GM23338 (cell line): ENCODE data around the gene C11orf98. TPM values are rescaled to one million over a fixed set of nuclear protein-coding genes. Genes with fewer than 3 reads are reported as not detected.

Experiments used
- ATAC-seq: fragments of 200-7000 bp; cut with Tn5 transposase; 3 replicates; pipeline ENCODE4 v1.9.1; 2020
- DNase-seq: peaks from one replicate; pipeline ENCODE4 v3.0.0-alpha.2; 2015; ENCODE audit warnings: low spot score
- H2AFZ ChIP-seq: fragments of 200-600 bp; sonication (generic); 2 replicates; pipeline ENCODE4 v1.8.0; 2016; ENCODE audit warnings: antibody characterized with exemption, mild to moderate bottlenecking, moderate library complexity
- H3F3A ChIP-seq: fragments of 200-600 bp; sonication (generic); replicated peaks from 2 replicates; pipeline ENCODE4 v1.8.0; 2017; ENCODE audit warnings: antibody characterized with exemption, mixed run types, low read depth
- H3K27ac ChIP-seq: fragments of 200-600 bp; sonication (generic); 2 replicates; pipeline ENCODE4 v1.6.1; 2016; ENCODE audit warnings: low read depth
- H3K27me3 ChIP-seq: fragments of 200-600 bp; sonication (generic); 2 replicates; pipeline ENCODE4 v1.8.0; 2016; ENCODE audit warnings: mild to moderate bottlenecking, mixed run types, moderate library complexity; ENCODE audit not compliant: insufficient read depth
- H3K36me3 ChIP-seq: fragments of 200-600 bp; sonication (generic); 2 replicates; pipeline ENCODE4 v1.8.0; 2016; ENCODE audit warnings: mild to moderate bottlenecking; ENCODE audit not compliant: insufficient read depth
- H3K4me1 ChIP-seq: fragments of 200-600 bp; sonication (generic); 2 replicates; pipeline ENCODE4 v1.8.0; 2016; ENCODE audit warnings: mild to moderate bottlenecking, moderate library complexity; ENCODE audit not compliant: insufficient read depth
- H3K4me2 ChIP-seq: fragments of 200-600 bp; sonication (generic); 2 replicates; pipeline ENCODE4 v1.7.1; 2017; ENCODE audit warnings: mixed run types
- H3K4me3 ChIP-seq: fragments of 200-600 bp; sonication (generic); 2 replicates; pipeline ENCODE4 v1.6.1; 2016; ENCODE audit warnings: mixed run types
- H3K79me2 ChIP-seq: fragments of 200-600 bp; sonication (generic); replicated peaks from 2 replicates; pipeline ENCODE4 v1.8.0; 2017; ENCODE audit warnings: mild to moderate bottlenecking; ENCODE audit not compliant: insufficient read depth
- H3K9me2 ChIP-seq: fragments of 200-600 bp; sonication (generic); 2 replicates; pipeline ENCODE4 v1.8.0; 2017; ENCODE audit not compliant: insufficient read depth
- H4K20me1 ChIP-seq: fragments of 200-600 bp; sonication (generic); replicated peaks from 2 replicates; pipeline ENCODE4 v1.8.0; 2017; ENCODE audit warnings: mild to moderate bottlenecking; ENCODE audit not compliant: insufficient read depth
- H3K27ac Mint-ChIP-seq: 2 replicates; pipeline ENCODE4 v1.8.0; 2020; ENCODE audit warnings: inconsistent platforms, mild to moderate bottlenecking, moderate library complexity, mixed read lengths
- H3K27me3 Mint-ChIP-seq: 3 replicates; pipeline ENCODE4 v1.8.0; 2022; ENCODE audit warnings: low read depth, mild to moderate bottlenecking, moderate library complexity, mixed read lengths, inconsistent platforms; ENCODE audit not compliant: insufficient read depth, poor library complexity
- H3K36me3 Mint-ChIP-seq: 3 replicates; pipeline ENCODE4 v1.8.0; 2021; ENCODE audit warnings: low read depth, mild to moderate bottlenecking, inconsistent platforms, moderate library complexity, mixed read lengths
- H3K4me1 Mint-ChIP-seq: 3 replicates; pipeline ENCODE4 v1.8.0; 2020; ENCODE audit warnings: mild to moderate bottlenecking, inconsistent platforms, mixed read lengths
- H3K4me3 Mint-ChIP-seq: 3 replicates; pipeline ENCODE4 v1.8.0; 2021; ENCODE audit warnings: moderate library complexity, mild to moderate bottlenecking, inconsistent platforms, mixed read lengths
- H3K9me3 Mint-ChIP-seq: 3 replicates; pipeline ENCODE4 v1.8.0; 2020; ENCODE audit warnings: moderate library complexity, mild to moderate bottlenecking, inconsistent platforms, mixed read lengths
- CREB1 ChIP-seq: fragments of 250-450 bp; sonication (Bioruptor Pico); IDR thresholded peaks from 2 replicates; pipeline ENCODE4 v1.5.0; 2020; ENCODE audit warnings: low read depth, mild to moderate bottlenecking, moderate library complexity
- EZH2phosphoT487 ChIP-seq: fragments of 200-600 bp; sonication (generic); IDR thresholded peaks from one replicate; pipeline ENCODE4 v1.8.1; 2018; ENCODE audit warnings: antibody characterized with exemption; ENCODE audit not compliant: unreplicated experiment
- JUNB ChIP-seq: IDR thresholded peaks from one replicate; pipeline ENCODE4 v1.6.1; 2016; ENCODE audit warnings: antibody characterized with exemption; ENCODE audit not compliant: unreplicated experiment
- NANOG ChIP-seq: IDR thresholded peaks from 2 replicates; pipeline ENCODE4 v1.6.1; 2016; ENCODE audit warnings: antibody characterized with exemption, borderline replicate concordance
- POLR2AphosphoS5 ChIP-seq: IDR thresholded peaks from 2 replicates; pipeline ENCODE4 v1.6.1; 2016; ENCODE audit warnings: antibody characterized with exemption, low read depth
- STAT1 ChIP-seq: IDR thresholded peaks from one replicate; pipeline ENCODE4 v1.6.1; 2016; ENCODE audit warnings: antibody characterized with exemption; ENCODE audit not compliant: unreplicated experiment
- ZNF114 ChIP-seq: fragments of 250-450 bp; sonication (Bioruptor Pico); IDR thresholded peaks from 2 replicates; pipeline ENCODE4 v1.5.0; 2020; ENCODE audit warnings: mild to moderate bottlenecking, moderate library complexity
- ZNF331 ChIP-seq: fragments of 250-450 bp; sonication (Bioruptor Pico); IDR thresholded peaks from 2 replicates; pipeline ENCODE4 v1.5.0; 2020; ENCODE audit warnings: low read depth, mild to moderate bottlenecking, moderate library complexity
- polyA plus RNA-seq: library from polyadenylated mRNA; unstranded; fragments of >200 nt; fragmentation: Nextera tagmentation; extraction: Ambion mirVana; gene quantifications from 2 replicates; pipeline ENCODE4 v1.2.1, GENCODE V29; 2016
- total RNA-seq: library from RNA; depleted of rRNA; stranded (reverse); fragments of >200 nt; shearing (Covaris generic); gene quantifications from 2 replicates; pipeline ENCODE4 v1.2.3, GENCODE V29; 2014
- TF ChIP-seq, protein P1 (sequence below): IDR thresholded peaks from 2 replicates; pipeline ENCODE4 v1.6.1; 2016; ENCODE audit warnings: antibody characterized with exemption
- TF ChIP-seq, protein P2 (sequence below): IDR thresholded peaks from one replicate; pipeline ENCODE4 v1.6.1; 2018; ENCODE audit warnings: antibody characterized with exemption; ENCODE audit not compliant: unreplicated experiment
- TF ChIP-seq, protein P3 (sequence below): fragments of 250-450 bp; sonication (Bioruptor Pico); IDR thresholded peaks from 2 replicates; pipeline ENCODE4 v1.5.0; 2020; ENCODE audit warnings: mild to moderate bottlenecking, moderate library complexity

Gene C11orf98
- total and polyA plus RNA-seq, 2 experiments from 2014 or later: 132 to 479 TPM

DNA sequence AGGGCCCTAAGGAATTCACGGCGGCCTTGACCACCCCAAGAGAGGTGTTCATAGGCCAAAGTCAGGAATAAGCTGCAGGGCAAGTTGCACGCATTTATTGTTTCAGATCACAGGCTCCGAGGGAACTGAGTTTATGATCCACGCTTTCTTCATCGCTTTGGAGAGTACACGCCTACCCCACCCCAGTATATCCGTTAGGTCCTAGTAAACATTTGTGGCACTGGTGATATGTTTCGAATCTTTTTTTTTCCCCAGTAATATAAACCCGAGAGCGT is 19.4 kb downstream of the C11orf98 start (continued):
- TF ChIP-seq, protein P1, sequence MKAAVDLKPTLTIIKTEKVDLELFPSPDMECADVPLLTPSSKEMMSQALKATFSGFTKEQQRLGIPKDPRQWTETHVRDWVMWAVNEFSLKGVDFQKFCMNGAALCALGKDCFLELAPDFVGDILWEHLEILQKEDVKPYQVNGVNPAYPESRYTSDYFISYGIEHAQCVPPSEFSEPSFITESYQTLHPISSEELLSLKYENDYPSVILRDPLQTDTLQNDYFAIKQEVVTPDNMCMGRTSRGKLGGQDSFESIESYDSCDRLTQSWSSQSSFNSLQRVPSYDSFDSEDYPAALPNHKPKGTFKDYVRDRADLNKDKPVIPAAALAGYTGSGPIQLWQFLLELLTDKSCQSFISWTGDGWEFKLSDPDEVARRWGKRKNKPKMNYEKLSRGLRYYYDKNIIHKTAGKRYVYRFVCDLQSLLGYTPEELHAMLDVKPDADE: no peak
- TF ChIP-seq CREB1 (CRISPR knock-in tag) (no peak), JUNB (no peak)

DNA sequence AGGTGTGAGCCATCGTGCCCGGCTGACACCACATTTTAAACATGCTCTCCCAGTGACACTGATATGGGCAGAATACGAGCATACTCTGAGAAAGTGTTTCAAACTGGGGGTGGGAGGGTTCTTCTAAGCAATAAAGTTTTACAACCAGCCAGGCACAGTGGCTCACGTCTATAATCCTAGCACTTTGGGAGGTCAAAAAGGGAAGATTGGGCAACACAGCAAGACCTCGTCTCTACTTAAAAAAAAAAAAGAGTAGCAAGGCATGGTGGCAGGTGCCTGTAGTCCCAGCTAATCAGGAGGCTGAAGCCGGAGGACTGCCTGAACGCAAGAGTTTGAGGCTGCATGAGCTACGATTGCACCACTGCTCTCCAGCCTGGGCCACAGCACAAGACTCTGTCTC is 20.8 kb downstream of the C11orf98 start:
- DNase-seq: no peak
- Mint-ChIP-seq H3K36me3 (peaks cover 37% of the 10 kb centered on the region), H3K4me1 (peaks cover 12% of the 10 kb centered on the region), H3K27me3 (peaks cover 13% of the 10 kb centered on the region), H3K9me3 (peaks cover 2% of the 10 kb centered on the region; the same call in 1 of the 3 replicates), H3K4me3 (peak overlapping the region; percentile 21; the same call in 1 of the 3 replicates), H3K27ac (no peak overlapping the region)
- no peaks in the 10 kb centered on the region; the same call in 1 of the 2 replicates for H3K4me1 ChIP-seq
- no peak overlapping the region for H3K4me3 ChIP-seq
- H3K4me2 ChIP-seq: no peak overlapping the region
- peaks cover 47% of the 10 kb centered on the region for H3K79me2 ChIP-seq
- peaks cover 23% of the 10 kb centered on the region for H4K20me1 ChIP-seq
- TF ChIP-seq ZNF114 (CRISPR knock-in tag) (no peak), EZH2phosphoT487 (no peak), CREB1 (CRISPR knock-in tag) (no peak), JUNB (no peak), ZNF331 (CRISPR knock-in tag) (no peak), POLR2AphosphoS5 (no peak), STAT1 (no peak), NANOG (no peak)
- TF ChIP-seq, protein P2, sequence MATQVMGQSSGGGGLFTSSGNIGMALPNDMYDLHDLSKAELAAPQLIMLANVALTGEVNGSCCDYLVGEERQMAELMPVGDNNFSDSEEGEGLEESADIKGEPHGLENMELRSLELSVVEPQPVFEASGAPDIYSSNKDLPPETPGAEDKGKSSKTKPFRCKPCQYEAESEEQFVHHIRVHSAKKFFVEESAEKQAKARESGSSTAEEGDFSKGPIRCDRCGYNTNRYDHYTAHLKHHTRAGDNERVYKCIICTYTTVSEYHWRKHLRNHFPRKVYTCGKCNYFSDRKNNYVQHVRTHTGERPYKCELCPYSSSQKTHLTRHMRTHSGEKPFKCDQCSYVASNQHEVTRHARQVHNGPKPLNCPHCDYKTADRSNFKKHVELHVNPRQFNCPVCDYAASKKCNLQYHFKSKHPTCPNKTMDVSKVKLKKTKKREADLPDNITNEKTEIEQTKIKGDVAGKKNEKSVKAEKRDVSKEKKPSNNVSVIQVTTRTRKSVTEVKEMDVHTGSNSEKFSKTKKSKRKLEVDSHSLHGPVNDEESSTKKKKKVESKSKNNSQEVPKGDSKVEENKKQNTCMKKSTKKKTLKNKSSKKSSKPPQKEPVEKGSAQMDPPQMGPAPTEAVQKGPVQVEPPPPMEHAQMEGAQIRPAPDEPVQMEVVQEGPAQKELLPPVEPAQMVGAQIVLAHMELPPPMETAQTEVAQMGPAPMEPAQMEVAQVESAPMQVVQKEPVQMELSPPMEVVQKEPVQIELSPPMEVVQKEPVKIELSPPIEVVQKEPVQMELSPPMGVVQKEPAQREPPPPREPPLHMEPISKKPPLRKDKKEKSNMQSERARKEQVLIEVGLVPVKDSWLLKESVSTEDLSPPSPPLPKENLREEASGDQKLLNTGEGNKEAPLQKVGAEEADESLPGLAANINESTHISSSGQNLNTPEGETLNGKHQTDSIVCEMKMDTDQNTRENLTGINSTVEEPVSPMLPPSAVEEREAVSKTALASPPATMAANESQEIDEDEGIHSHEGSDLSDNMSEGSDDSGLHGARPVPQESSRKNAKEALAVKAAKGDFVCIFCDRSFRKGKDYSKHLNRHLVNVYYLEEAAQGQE: no peak
- TF ChIP-seq, protein P1: no peak
- TF ChIP-seq, protein P3, sequence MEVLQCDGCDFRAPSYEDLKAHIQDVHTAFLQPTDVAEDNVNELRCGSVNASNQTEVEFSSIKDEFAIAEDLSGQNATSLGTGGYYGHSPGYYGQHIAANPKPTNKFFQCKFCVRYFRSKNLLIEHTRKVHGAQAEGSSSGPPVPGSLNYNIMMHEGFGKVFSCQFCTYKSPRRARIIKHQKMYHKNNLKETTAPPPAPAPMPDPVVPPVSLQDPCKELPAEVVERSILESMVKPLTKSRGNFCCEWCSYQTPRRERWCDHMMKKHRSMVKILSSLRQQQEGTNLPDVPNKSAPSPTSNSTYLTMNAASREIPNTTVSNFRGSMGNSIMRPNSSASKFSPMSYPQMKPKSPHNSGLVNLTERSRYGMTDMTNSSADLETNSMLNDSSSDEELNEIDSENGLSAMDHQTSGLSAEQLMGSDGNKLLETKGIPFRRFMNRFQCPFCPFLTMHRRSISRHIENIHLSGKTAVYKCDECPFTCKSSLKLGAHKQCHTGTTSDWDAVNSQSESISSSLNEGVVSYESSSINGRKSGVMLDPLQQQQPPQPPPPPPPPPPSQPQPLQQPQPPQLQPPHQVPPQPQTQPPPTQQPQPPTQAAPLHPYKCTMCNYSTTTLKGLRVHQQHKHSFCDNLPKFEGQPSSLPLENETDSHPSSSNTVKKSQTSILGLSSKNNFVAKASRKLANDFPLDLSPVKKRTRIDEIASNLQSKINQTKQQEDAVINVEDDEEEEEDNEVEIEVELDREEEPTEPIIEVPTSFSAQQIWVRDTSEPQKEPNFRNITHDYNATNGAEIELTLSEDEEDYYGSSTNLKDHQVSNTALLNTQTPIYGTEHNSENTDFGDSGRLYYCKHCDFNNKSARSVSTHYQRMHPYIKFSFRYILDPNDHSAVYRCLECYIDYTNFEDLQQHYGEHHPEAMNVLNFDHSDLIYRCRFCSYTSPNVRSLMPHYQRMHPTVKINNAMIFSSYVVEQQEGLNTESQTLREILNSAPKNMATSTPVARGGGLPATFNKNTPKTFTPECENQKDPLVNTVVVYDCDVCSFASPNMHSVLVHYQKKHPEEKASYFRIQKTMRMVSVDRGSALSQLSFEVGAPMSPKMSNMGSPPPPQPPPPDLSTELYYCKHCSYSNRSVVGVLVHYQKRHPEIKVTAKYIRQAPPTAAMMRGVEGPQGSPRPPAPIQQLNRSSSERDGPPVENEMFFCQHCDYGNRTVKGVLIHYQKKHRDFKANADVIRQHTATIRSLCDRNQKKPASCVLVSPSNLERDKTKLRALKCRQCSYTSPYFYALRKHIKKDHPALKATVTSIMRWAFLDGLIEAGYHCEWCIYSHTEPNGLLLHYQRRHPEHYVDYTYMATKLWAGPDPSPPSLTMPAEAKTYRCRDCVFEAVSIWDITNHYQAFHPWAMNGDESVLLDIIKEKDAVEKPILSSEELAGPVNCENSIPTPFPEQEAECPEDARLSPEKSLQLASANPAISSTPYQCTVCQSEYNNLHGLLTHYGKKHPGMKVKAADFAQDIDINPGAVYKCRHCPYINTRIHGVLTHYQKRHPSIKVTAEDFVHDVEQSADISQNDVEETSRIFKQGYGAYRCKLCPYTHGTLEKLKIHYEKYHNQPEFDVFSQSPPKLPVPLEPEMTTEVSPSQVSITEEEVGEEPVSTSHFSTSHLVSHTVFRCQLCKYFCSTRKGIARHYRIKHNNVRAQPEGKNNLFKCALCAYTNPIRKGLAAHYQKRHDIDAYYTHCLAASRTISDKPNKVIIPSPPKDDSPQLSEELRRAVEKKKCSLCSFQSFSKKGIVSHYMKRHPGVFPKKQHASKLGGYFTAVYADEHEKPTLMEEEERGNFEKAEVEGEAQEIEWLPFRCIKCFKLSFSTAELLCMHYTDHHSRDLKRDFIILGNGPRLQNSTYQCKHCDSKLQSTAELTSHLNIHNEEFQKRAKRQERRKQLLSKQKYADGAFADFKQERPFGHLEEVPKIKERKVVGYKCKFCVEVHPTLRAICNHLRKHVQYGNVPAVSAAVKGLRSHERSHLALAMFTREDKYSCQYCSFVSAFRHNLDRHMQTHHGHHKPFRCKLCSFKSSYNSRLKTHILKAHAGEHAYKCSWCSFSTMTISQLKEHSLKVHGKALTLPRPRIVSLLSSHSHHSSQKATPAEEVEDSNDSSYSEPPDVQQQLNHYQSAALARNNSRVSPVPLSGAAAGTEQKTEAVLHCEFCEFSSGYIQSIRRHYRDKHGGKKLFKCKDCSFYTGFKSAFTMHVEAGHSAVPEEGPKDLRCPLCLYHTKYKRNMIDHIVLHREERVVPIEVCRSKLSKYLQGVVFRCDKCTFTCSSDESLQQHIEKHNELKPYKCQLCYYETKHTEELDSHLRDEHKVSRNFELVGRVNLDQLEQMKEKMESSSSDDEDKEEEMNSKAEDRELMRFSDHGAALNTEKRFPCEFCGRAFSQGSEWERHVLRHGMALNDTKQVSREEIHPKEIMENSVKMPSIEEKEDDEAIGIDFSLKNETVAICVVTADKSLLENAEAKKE: no peak
- H3K36me3 ChIP-seq: peaks cover 12% of the 10 kb centered on the region
- H3K27ac ChIP-seq: no peak overlapping the region
- no peak overlapping the region for H2AFZ ChIP-seq
- no peaks in the 10 kb centered on the region for H3K27me3 ChIP-seq
- no peak for ATAC-seq
- no peaks in the 10 kb centered on the region for H3K9me2 ChIP-seq
- H3F3A ChIP-seq: 0 out of 2 replicates have a peak, but pooled peaks cover 19% of the 10 kb centered on the region
